GM21447 (cell line): ENCODE results near the gene CDKN2A.
A peak's percentile ranks its signal among the peaks of the same experiment; 100 is the strongest.
"Not testable (repeated sequence)": the region's sequence is repeated elsewhere in the genome, so short reads cannot be mapped to it uniquely, and the experiment has no call there.

Experiments used
- ATAC-seq: cut with Tn5 transposase; IDR thresholded peaks from one replicate; pipeline ENCODE4 v1.9.1; 2021; ENCODE audit not compliant: unreplicated experiment

CDKN2A gene

GRCh38 chr9:21982861-21983560 lies 11.2 kb downstream of the CDKN2A start:
- ATAC-seq, result no peak

DNA sequence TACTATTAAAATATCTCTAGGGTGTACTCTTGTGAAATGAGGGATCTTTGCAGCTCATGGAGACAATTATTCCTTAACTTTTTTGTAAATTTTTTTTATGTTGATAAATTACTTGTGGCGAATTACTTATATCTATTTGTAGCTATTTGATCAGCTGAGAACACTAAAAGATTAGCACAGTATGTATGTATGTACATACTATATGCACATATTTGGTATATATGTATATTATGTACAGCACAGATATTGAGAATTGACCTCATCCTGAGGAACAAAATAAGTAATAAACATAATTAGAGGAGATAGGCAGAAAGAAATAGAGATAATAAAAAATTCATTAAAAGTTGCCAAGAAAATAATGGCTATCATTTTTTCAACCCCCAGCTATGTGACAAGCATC lies 11.8 kb downstream of the CDKN2A start:
- no peak for ATAC-seq

DNA sequence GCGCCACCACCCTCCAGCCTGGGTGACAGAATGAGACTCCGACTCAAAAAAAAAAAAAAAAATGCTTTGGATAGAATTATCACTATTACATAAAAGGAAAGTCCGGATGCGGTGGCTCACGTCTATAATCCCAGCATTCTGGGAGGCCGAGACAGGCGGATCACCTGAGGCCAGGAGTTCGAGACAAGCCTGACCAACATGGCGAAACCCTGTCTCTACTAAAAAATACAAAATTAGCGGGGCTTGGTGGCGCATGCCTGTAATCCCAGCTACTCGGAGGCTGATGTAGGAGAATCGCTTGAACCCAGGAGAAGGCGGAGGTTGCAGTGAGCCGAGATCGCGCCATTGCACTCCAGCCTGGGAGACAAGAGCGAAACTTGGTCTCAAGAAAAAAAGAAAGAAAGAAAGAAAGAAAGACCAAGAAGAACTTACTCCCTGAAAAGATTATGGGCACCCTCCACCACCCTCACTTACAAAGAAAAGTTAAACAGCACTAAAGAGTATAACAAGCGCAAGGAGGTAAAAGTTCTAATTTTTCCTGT lies 17.8 kb downstream of the CDKN2A start:
- no peak for ATAC-seq

GRCh38 chr9:21974722-21975409 lies 19.3 kb downstream of the CDKN2A start:
- peak; percentile 57 for ATAC-seq

- ATAC-seq, result no peak
These were observed 19.9 kb downstream of the CDKN2A start for GRCh38 chr9:21974343-21974721.

- ATAC-seq, result no peak
These were observed 21.8 kb downstream of the CDKN2A start for GRCh38 chr9:21972361-21972760.

DNA sequence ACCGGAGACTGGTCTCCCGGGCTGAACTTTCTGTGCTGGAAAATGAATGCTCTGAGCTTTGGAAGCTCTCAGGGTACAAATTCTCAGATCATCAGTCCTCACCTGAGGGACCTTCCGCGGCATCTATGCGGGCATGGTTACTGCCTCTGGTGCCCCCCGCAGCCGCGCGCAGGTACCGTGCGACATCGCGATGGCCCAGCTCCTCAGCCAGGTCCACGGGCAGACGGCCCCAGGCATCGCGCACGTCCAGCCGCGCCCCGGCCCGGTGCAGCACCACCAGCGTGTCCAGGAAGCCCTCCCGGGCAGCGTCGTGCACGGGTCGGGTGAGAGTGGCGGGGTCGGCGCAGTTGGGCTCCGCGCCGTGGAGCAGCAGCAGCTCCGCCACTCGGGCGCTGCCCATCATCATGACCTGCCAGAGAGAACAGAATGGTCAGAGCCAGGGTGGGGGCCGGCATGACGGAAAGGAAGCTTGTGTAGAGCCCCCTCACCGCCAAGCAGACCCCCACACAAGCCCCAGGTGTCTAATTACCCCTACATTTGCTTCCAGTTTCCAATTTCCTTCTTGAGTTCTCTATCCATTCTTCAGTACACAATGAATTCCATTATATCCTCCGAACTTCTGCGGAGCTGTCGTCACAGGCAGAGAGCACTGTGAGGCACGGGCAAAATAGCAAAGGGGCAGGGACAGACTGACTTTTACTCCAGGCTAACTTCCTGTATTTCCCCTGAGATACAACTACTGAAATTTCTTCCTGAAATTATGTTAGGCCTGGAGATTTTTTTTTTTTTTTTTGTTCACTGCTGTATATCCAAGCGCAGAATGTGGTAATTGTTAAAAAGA lies 23.2 kb downstream of the CDKN2A start:
- no peak for ATAC-seq

DNA sequence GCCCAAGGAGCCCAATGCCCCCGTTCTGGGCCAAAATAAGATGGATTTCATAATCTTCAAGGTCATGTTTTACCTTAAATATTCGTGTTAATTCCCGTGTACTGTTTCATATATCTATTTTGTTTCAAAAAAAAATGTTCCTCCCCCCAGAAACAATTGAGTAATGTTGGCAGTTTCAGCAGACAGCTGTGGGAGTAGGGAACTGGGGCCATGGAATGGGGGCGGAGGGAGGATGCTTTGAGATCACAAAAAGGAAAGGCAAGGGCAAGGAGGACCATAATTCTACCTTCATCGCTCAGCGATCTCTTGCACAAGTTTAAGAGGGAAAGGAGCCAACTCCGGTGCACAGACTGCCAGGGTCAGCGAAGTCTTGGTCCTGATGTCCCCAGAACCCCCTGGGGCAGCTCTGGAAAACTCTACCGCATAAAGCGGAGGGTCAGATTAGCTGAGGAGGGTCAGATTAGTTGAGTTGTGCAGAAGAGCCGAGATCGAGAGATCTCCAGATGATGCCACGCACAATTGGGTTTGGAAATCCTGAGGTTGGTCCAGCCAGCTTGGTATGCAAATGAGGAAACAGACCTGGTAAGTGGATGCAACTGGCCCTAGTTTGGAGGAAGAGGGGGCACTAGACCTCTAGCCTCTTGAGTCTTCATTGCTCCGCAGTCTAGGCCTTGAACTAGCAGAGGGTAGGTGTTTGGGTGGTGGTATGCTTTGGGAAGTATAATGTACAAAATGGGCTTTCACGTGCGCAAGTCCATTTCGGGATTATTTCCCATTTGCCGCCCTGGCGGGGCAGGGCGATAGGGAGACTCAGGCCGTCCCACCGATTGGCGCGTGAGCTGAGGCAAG lies 24.0 kb downstream of the CDKN2A start:
- no peak for ATAC-seq

DNA sequence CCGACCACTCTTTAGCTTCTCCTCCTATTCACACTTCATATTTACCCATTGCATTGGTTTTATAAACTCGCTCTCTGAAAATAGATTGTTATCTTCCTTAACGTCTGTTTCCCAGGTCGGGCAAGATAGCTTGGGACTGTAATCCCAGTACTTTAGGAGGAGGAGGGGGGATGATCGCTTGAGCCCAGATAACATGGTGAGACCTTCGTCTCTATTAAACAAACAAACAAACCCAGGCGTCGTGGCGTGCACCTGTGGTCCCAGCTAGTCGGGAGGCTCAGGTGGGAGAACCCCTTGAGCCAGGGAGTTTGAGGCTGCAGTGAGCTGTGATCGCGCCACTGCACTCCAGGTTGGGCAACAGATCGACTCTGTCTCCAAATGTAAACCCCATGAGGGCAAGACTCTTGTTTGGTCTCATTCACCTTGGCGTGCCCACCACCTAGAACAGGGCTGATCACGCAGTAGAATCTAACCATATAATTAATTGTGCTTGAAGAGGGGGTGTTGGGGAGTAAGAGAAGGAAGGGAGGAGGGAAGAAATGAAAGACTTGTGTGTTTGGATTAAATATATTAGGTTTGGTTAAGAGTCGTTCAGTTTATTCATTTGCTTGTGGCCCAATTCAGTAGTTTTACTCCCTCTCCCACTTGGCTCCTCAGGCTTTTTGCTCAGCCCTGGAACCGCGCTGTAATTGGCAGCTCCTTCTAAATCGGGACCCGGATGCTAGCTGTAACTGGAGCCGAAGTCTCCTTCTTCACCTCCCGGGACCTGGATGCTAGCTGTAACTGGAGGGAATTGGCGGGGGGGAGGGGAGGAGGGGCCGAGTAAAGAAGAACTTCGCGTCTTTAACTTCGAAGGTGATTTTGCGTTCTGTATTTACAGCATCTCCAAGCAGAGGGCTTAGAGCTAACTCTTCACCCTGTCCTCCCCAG lies 24.9 kb downstream of the CDKN2A start:
- ATAC-seq, result no peak

GRCh38 chr9:21968331-21969010 lies 25.7 kb downstream of the CDKN2A start:
- no peak for ATAC-seq

- no peak for ATAC-seq
These were observed 26.5 kb downstream of the CDKN2A start for GRCh38 chr9:21967702-21968101.

DNA sequence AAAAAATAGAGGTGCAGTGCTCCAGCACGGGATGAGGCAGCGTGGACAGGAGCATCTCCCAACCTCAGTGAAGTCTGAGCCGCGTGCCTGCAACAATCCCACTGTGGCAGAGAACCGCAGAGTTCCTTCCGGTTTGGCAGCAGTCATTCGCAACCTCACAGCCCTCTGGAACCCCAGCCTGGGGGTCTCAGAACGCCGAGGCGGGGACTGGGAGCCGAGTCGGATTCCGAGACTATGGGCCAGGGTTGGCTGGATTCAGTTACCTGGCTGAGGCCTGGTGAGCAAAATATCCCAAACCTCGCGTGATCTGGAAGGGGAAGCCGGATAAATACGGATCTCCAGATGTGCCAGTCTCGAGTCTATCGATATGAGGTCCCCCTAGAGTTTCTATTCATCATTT lies 27.0 kb downstream of the CDKN2A start:
- no peak for ATAC-seq

DNA sequence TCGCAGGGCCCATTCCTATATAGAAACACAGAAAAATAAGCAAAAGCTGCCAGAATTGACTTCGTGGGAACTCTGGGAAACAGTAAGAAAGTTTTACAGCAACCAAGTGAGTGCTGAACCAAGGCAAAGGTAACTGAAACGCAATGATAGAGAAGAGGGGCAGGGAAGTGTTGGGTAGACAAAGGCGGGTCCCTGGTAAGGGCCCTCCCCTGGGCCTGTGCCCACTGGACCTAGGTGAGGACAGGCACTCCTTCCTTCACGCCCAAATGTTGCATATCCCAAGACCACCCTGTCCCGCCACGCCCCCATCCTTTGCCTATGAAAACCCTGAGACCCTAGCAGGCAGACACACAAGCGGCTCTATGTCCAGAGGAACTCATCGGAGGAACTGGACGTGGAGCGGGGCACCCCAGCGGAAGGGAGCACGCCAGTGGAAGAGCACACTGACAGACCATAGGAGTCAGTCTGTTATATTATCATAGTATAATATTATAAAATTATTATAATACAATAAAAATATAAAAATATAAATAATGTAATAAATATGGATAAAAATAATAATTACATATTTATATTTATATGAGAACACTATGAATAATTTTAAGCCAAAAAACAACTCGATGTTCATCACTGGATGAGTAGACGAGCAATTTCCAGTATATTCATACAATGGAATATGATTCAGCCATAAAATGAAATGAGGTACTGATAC lies 27.9 kb downstream of the CDKN2A start:
- ATAC-seq, result no peak

- ATAC-seq, result peak; percentile 75
These were observed 28.7 kb downstream of the CDKN2A start for GRCh38 chr9:21965401-21965951.

DNA sequence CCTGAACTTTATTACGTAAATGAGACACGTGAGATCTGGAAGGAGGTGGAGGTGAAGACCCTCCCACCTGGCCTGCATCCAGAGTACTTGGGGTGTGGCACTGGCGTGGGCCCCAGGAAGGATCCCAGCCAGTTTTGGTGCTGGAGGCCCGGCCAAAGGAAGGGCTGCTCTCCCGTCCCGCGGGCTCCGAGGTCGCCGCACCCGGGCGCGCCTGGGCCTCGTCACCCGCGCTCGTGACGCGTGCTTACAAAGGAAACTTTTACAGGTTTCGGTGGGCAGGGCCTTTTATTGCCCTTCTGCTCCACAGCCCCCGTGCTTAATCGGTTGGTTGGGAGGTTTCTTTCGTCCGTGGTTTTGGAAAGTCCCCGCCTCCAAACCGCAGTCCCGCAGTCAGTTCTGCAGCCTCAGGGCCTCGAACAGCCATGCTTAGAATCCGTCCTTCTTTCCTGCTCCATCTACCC lies 29.2 kb downstream of the CDKN2A start:
- peak; percentile 48 for ATAC-seq

GRCh38 chr9:21961569-21961968 lies 32.6 kb downstream of the CDKN2A start:
- ATAC-seq, result no peak

DNA sequence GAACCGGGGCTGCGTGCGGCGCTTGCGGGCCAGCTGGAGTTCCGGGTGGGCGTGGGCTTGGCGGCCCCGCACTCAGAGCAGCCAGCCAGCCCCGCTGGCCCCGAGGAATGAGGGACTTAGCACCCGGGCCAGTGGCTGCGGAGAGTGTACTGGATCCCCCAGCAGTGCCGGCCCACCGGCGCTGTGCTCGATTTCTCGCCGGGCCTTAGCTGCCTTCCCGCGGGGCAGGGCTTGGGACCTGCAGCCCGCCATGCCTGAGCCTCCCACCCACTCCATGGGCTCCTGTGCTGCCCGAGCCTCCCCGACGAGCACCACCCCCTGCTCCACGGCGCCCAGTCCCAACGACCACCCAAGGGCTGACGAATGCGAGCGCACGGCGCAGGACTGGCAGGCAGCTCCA lies 34.9 kb downstream of the CDKN2A start:
- not testable (repeated sequence) for ATAC-seq

DNA sequence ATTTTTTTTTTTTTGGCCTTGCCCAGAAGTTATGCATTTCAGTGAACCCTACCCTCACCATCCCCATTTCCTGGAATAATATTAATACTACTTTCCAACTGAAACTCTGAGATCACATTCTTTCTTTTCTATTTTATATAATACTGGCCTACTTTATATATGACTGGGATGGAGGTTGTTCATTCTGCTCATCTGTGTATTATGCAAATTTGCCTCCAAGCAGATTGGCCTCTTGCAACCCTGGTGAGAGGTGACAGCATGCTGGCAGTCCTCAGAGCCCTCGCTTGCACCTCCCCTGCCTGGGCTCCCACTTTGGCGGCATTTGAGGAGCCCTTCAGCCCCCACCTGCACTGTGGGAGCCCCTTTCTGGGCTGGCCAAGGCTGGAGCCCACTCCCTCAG lies 35.4 kb downstream of the CDKN2A start:
- ATAC-seq, result no peak
